NOMO-1 (cell line): ENCODE results near the gene HPGDS.

Experiments
- DNase-seq, 2 experiments: peaks; one replicate each; lab custom pipeline; 2025; ENCODE audit not compliant: unreplicated experiment in 2 of 2; lab: John Stamatoyannopoulos, UW

Gene HPGDS

GRCh38 chr4:94262163-94263016 lies 80.2 kb downstream of the HPGDS start:
- no peak for DNase-seq

- no peak for DNase-seq
Observed at GRCh38 chr4:94256828-94257227, 85.8 kb downstream of the HPGDS start.

DNA sequence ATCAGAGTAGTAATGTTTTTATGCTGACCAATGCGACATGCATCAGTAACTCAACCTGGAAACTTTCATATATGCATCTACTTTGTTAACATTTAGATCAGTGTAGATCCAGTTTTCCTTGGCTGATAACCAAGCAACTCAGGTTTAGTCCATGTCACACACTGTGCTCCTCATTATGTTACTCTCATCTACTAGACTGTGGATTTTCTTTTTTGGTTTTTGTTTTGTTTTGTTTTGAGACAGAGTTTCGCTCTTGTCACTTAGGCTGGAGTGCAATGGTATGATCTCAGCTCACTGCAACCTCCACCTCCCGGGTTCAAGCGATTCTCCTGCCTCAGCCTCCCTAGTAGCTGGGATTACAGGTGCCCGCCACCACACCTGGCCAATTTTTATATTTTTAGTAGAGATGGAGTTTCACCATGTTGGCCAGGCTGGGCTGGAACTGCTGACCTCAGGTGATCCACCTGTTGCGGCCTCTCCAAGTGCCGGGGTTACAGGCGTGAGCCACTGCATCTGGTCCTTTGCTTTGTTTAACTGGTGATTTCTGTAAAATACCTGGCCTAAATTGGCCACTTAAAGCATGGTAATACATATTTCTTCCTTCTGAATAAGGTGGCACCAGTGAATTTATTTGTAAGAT lies 86.4 kb downstream of the HPGDS start:
- DNase-seq = no peak

DNA sequence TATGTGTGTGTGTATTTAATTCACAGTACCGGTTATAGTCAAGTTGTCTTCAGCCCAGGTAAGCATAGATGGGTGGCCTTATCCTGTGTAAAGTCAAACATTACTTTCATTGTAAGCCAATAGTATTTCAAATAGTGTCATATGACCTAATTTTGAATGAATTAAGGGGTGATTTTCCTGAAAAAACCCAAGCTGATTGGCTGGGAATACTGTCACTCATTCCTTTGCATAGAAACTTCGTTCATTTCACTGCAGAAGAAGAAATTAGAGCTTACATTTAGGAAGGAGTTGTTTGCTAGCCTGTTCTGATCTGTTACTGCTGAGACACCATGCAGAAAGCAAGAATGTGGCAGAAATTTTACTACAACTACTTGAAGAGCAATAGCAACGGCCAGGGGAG lies 89.6 kb downstream of the HPGDS start:
- DNase-seq = no peak

DNA sequence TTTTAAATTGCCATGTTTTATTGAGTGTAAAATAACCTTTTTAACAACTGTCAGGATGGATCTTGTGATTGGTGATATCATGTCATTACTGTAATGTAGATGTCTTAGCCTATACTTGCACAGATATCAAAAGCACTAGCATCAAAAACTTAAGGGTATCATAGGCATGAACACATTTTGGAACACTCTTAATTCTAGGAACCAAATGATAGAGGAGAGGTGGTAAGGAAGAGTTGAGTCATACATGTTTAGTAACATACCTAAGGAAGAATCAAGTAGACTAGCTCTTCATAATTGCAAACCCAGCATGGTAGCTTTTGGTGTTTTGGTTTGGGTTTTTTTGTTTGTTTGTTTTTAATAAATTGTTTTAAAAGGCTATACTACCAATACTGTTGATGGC lies 91.5 kb downstream of the HPGDS start:
- no peak for DNase-seq
